ENCODE data around the gene TSPAN18. TPM values are rescaled to one million over a fixed set of nuclear protein-coding genes. Genes with fewer than 3 reads are reported as not detected.
"Not testable (repeated sequence)": the region's sequence is repeated elsewhere in the genome, so short reads cannot be mapped to it uniquely, and the experiment has no call there.

TSPAN18 gene
- total RNA-seq, 2 experiments from 2014 or later, result 7.3 to 8.4 TPM

GRCh38 chr11:44866286-44866685, 139.5 kb downstream of the TSPAN18 start:
- Mint-ChIP-seq H3K36me3 (ENCODE audit: low read depth) (peaks cover 13% of the 10 kb centered on the region), H3K9me3 (peaks cover 2% of the 10 kb centered on the region), H3K4me3 (no peak overlapping the region), H3K27me3 (ENCODE audit: low read depth) (no peaks in the 10 kb centered on the region), H3K27ac (no peak overlapping the region), H3K4me1 (ENCODE audit: low read depth) (peaks cover 16% of the 10 kb centered on the region)
- CTCF ChIA-PET, result interaction anchor here (1.7 kb wide), 1 partner anchor 90 kb away, joined by 6 read pairs; no protein-coding TSS in a partner anchor
- intact Hi-C loops (cut with micrococcal nuclease), result no loop called here
- DNase-seq, result no peak

GRCh38 chr11:44868021-44868420, 141.3 kb downstream of the TSPAN18 start:
- Mint-ChIP-seq H3K4me3 (no peak overlapping the region), H3K36me3 (ENCODE audit: low read depth) (peaks cover 14% of the 10 kb centered on the region), H3K9me3 (peaks cover 2% of the 10 kb centered on the region), H3K27me3 (ENCODE audit: low read depth) (no peaks in the 10 kb centered on the region), H3K4me1 (ENCODE audit: low read depth) (no peaks in the 10 kb centered on the region), H3K27ac (no peak overlapping the region)
- intact Hi-C loops (cut with micrococcal nuclease), result no loop called here
- CTCF ChIA-PET, result no interaction called here
- DNase-seq, result no peak

GRCh38 chr11:44868455-44869421, 142.0 kb downstream of the TSPAN18 start:
- Mint-ChIP-seq H3K4me1 (ENCODE audit: low read depth) (no peaks in the 10 kb centered on the region), H3K9me3 (peaks cover 2% of the 10 kb centered on the region), H3K4me3 (no peak overlapping the region), H3K27me3 (ENCODE audit: low read depth) (no peaks in the 10 kb centered on the region), H3K27ac (no peak overlapping the region), H3K36me3 (ENCODE audit: low read depth) (peaks cover 14% of the 10 kb centered on the region)
- intact Hi-C loops (cut with micrococcal nuclease), result no loop called here
- CTCF ChIA-PET, result interaction anchor here (0.6 kb wide), 1 partner anchor 26 kb away, joined by 4 read pairs; no protein-coding TSS in a partner anchor
- DNase-seq, result no peak

GRCh38 chr11:44870181-44870580, 143.4 kb downstream of the TSPAN18 start:
- intact Hi-C loops (cut with micrococcal nuclease), result no loop called here
- no peak overlapping the region for H3K4me3 Mint-ChIP-seq
- H3K36me3 Mint-ChIP-seq (ENCODE audit: low read depth), result peaks cover 14% of the 10 kb centered on the region
- DNase-seq, result no peak
- H3K9me3 Mint-ChIP-seq, result peaks cover 2% of the 10 kb centered on the region
- no peak overlapping the region for H3K27ac Mint-ChIP-seq
- no peaks in the 10 kb centered on the region for H3K27me3 Mint-ChIP-seq (ENCODE audit: low read depth)
- H3K4me1 Mint-ChIP-seq (ENCODE audit: low read depth), result no peaks in the 10 kb centered on the region
- CTCF ChIA-PET, result interaction anchor here (0.6 kb wide), 1 partner anchor 777 kb away, joined by 4 read pairs; no protein-coding TSS in a partner anchor

- no peaks in the 10 kb centered on the region for H3K27me3 Mint-ChIP-seq (ENCODE audit: low read depth)
- H3K4me1 Mint-ChIP-seq (ENCODE audit: low read depth), result no peaks in the 10 kb centered on the region
These were observed 143.9 kb downstream of the TSPAN18 start for GRCh38 chr11:44870615-44871176.

GRCh38 chr11:44871682-44872081, 144.9 kb downstream of the TSPAN18 start:
- H3K27me3 Mint-ChIP-seq (ENCODE audit: low read depth); H3K4me3 Mint-ChIP-seq; DNase-seq; H3K9me3 Mint-ChIP-seq; H3K27ac Mint-ChIP-seq; intact Hi-C loops (cut with micrococcal nuclease); H3K4me1 Mint-ChIP-seq (ENCODE audit: low read depth): not testable (repeated sequence)
- peaks cover 13% of the 10 kb centered on the region for H3K36me3 Mint-ChIP-seq (ENCODE audit: low read depth)
- CTCF ChIA-PET, result interaction anchor here (1.1 kb wide), 1 partner anchor 11 kb away, joined by 3 read pairs; no protein-coding TSS in a partner anchor

More at GRCh38 chr11:44870615-44871176, 143.9 kb downstream of the TSPAN18 start:
- peaks cover 14% of the 10 kb centered on the region for H3K36me3 Mint-ChIP-seq (ENCODE audit: low read depth)
- intact Hi-C loops (cut with micrococcal nuclease), result no loop called here
- H3K9me3 Mint-ChIP-seq, result peaks cover 2% of the 10 kb centered on the region
- CTCF ChIA-PET, result interaction anchor here (0.6 to 1.1 kb wide), 2 partner anchors 12 to 777 kb away, joined by 3 to 4 read pairs; no protein-coding TSS in a partner anchor
- no peak overlapping the region for H3K27ac Mint-ChIP-seq
- DNase-seq, result no peak
- no peak overlapping the region for H3K4me3 Mint-ChIP-seq

GRCh38 chr11:44872556-44872955, 145.8 kb downstream of the TSPAN18 start:
- H3K36me3 Mint-ChIP-seq (ENCODE audit: low read depth), result peaks cover 13% of the 10 kb centered on the region
- intact Hi-C loops (cut with micrococcal nuclease), result no loop called here
- no peak overlapping the region for H3K4me3 Mint-ChIP-seq
- no peaks in the 10 kb centered on the region for H3K4me1 Mint-ChIP-seq (ENCODE audit: low read depth)
- no peaks in the 10 kb centered on the region for H3K27me3 Mint-ChIP-seq (ENCODE audit: low read depth)
- H3K27ac Mint-ChIP-seq, result no peak overlapping the region
- CTCF ChIA-PET, result no interaction called here
- DNase-seq, result no peak
- H3K9me3 Mint-ChIP-seq, result peaks cover 2% of the 10 kb centered on the region

- H3K4me3 Mint-ChIP-seq, result no peak overlapping the region
- peaks cover 2% of the 10 kb centered on the region for H3K9me3 Mint-ChIP-seq
- CTCF ChIA-PET, result no interaction called here
- no peak for DNase-seq
- H3K4me1 Mint-ChIP-seq (ENCODE audit: low read depth), result no peaks in the 10 kb centered on the region
- intact Hi-C loops (cut with micrococcal nuclease), result no loop called here
- H3K36me3 Mint-ChIP-seq (ENCODE audit: low read depth), result peaks cover 11% of the 10 kb centered on the region
- H3K27ac Mint-ChIP-seq, result no peak overlapping the region
- H3K27me3 Mint-ChIP-seq (ENCODE audit: low read depth), result no peaks in the 10 kb centered on the region
These were observed 146.8 kb downstream of the TSPAN18 start for GRCh38 chr11:44873537-44873936.

- intact Hi-C loops (cut with micrococcal nuclease), result no loop called here
- Mint-ChIP-seq H3K4me3 (no peak overlapping the region), H3K36me3 (ENCODE audit: low read depth) (peaks cover 11% of the 10 kb centered on the region), H3K4me1 (ENCODE audit: low read depth) (no peaks in the 10 kb centered on the region), H3K27ac (no peak overlapping the region), H3K9me3 (peaks cover 2% of the 10 kb centered on the region), H3K27me3 (ENCODE audit: low read depth) (no peaks in the 10 kb centered on the region)
- CTCF ChIA-PET, result no interaction called here
- DNase-seq, result no peak
These were observed 147.5 kb downstream of the TSPAN18 start for GRCh38 chr11:44874284-44874683.

- DNase-seq, result no peak
- H3K9me3 Mint-ChIP-seq, result peaks cover 2% of the 10 kb centered on the region
- CTCF ChIA-PET, result interaction anchor here (1.0 to 1.6 kb wide), 2 partner anchors 19 to 588 kb away, joined by 3 to 4 read pairs; no protein-coding TSS in a partner anchor
These were observed 148.3 kb downstream of the TSPAN18 start for GRCh38 chr11:44875037-44875436.

GRCh38 chr11:44876194-44876723, 149.5 kb downstream of the TSPAN18 start:
- H3K27me3 Mint-ChIP-seq (ENCODE audit: low read depth), result no peaks in the 10 kb centered on the region
- no peak overlapping the region for H3K4me3 Mint-ChIP-seq
- no peak overlapping the region for H3K27ac Mint-ChIP-seq
- CTCF ChIA-PET, result interaction anchor here (0.7 to 1.6 kb wide), 3 partner anchors 31 to 589 kb away, joined by 3 to 4 read pairs (median 4); no protein-coding TSS in a partner anchor
- peaks cover 1% of the 10 kb centered on the region for H3K36me3 Mint-ChIP-seq (ENCODE audit: low read depth)
- DNase-seq, result no peak
- H3K9me3 Mint-ChIP-seq, result no peaks in the 10 kb centered on the region
- intact Hi-C loops (cut with micrococcal nuclease), result no loop called here
- no peaks in the 10 kb centered on the region for H3K4me1 Mint-ChIP-seq (ENCODE audit: low read depth)

More at GRCh38 chr11:44875037-44875436, 148.3 kb downstream of the TSPAN18 start:
- H3K27me3 Mint-ChIP-seq (ENCODE audit: low read depth), result no peaks in the 10 kb centered on the region
- intact Hi-C loops (cut with micrococcal nuclease), result no loop called here
- no peak overlapping the region for H3K27ac Mint-ChIP-seq
- H3K4me1 Mint-ChIP-seq (ENCODE audit: low read depth), result no peaks in the 10 kb centered on the region
- H3K4me3 Mint-ChIP-seq, result no peak overlapping the region
- peaks cover 11% of the 10 kb centered on the region for H3K36me3 Mint-ChIP-seq (ENCODE audit: low read depth)

- intact Hi-C loops (cut with micrococcal nuclease), result no loop called here
- no peaks in the 10 kb centered on the region for H3K27me3 Mint-ChIP-seq (ENCODE audit: low read depth)
- no peak for DNase-seq
- H3K36me3 Mint-ChIP-seq (ENCODE audit: low read depth), result no peaks in the 10 kb centered on the region
- H3K4me1 Mint-ChIP-seq (ENCODE audit: low read depth), result no peaks in the 10 kb centered on the region
- H3K4me3 Mint-ChIP-seq, result no peak overlapping the region
- H3K27ac Mint-ChIP-seq, result no peak overlapping the region
- no peaks in the 10 kb centered on the region for H3K9me3 Mint-ChIP-seq
- CTCF ChIA-PET, result no interaction called here
These were observed 150.1 kb downstream of the TSPAN18 start for GRCh38 chr11:44876906-44877305.

Measured in activated naive CD4-positive, alpha-beta T cell treated with anti-CD3 and anti-CD28 coated beads for 36 hours (primary cell).